Psoas muscle (tissue), 8 donors: ENCODE data around the gene MT1E. TPM values are rescaled to one million over a fixed set of nuclear protein-coding genes. Genes with fewer than 3 reads are reported as not detected.

ENCODE experiments used
- ATAC-seq, 4 donors: fragments of 200-7000 bp; cut with Tn5 transposase; one replicate each; pipeline ENCODE4 v1.9.1; 2020; ENCODE audit warnings: moderate library complexity in 3 of 4, mild to moderate bottlenecking in 2 of 4
- DNase-seq, 2 donors: peaks; one replicate each; pipeline ENCODE4 v3.0.0-alpha.2; 2020
- H3K27ac ChIP-seq: fragments of 200-600 bp; one replicate; pipeline ENCODE4 v1.8.0; 2022
- H3K27me3 ChIP-seq, 3 donors: fragments of 200-600 bp in 1 of 3; one replicate each; pipeline versions ENCODE4 v1.6.1 to v1.8.0; 2013 to 2022; ENCODE audit warnings: low read length in 2 of 3, mild to moderate bottlenecking in 2 of 3, moderate library complexity in 1 of 3; ENCODE audit not compliant: insufficient read depth in 3 of 3
- H3K36me3 ChIP-seq, 2 donors: fragments of 200-600 bp in 1 of 2; one replicate each; pipeline versions ENCODE4 v1.6.1 to v1.8.0; 2013 to 2022; ENCODE audit warnings: low read depth in 1 of 2, mild to moderate bottlenecking in 1 of 2, moderate library complexity in 1 of 2; ENCODE audit not compliant: insufficient read depth in 1 of 2
- H3K4me1 ChIP-seq: fragments of 200-600 bp; one replicate; pipeline ENCODE4 v1.8.0; 2022
- H3K4me3 ChIP-seq: fragments of 200-600 bp; one replicate; pipeline ENCODE4 v1.8.0; 2022; ENCODE audit warnings: mild to moderate bottlenecking
- H3K9me3 ChIP-seq: fragments of 200-600 bp; one replicate; pipeline ENCODE4 v1.8.0; 2022
- WGBS, 3 donors: extraction: QIAGEN DNeasy Blood & Tissue Kit; methylation state at CpG; one replicate each; pipeline versions ENCODE4 v1.1.6 to v1.1.7; 2013; 5-methylcytosine and 5-hydroxymethylcytosine counted together
- intact Hi-C, 2 donors: fragments of 100-400 bp; cut with DNase I; formaldehyde crosslinking; loops; one replicate each; pipeline versions ENCODE4 v1.11.0 to v1.14.2; 2022
- polyA plus RNA-seq, 3 donors: library from polyadenylated mRNA; stranded (reverse); fragments of 200-250 nt; gene quantifications; one replicate each; pipeline ENCODE4 v1.2.3, GENCODE V29; 2013
- total RNA-seq, 4 donors: library from RNA; stranded (reverse); fragmentation: NEBNext Ultra II Directional in 2 of 4; extraction: Animal tissue kit (Norgen Biotek cat#: 25700) in 2 of 4; gene quantifications; one replicate each; pipeline versions ENCODE4 v1.2.1 to v1.2.4, GENCODE V29; 2021 to 2023
- TF ChIP-seq, protein P1 (sequence below): fragments of 200-600 bp; IDR thresholded peaks from one replicate; pipeline ENCODE4 v1.8.0; 2022; ENCODE audit warnings: antibody characterized with exemption
- donor health status: healthy with polysubstance abuse.
- donor health status: DM: no; HTN: no; CAD: no; lungs with moderate emphysema.
- donor health status: Bipolar disorder and iron deficiency.
- donor health status: healthy.
- donor health status: DM: yes; HTN: yes; CAD: no.
- donor health status: DM: no; HTN: no; CAD: no.
- donor health status: DM: no; HTN: no; CAD: no.
- donor health status: DM: yes; HTN: yes; CAD: no.

MT1E gene
- total and polyA plus RNA-seq, 7 donors: 44.1 to 669 (median 452) TPM

DNA sequence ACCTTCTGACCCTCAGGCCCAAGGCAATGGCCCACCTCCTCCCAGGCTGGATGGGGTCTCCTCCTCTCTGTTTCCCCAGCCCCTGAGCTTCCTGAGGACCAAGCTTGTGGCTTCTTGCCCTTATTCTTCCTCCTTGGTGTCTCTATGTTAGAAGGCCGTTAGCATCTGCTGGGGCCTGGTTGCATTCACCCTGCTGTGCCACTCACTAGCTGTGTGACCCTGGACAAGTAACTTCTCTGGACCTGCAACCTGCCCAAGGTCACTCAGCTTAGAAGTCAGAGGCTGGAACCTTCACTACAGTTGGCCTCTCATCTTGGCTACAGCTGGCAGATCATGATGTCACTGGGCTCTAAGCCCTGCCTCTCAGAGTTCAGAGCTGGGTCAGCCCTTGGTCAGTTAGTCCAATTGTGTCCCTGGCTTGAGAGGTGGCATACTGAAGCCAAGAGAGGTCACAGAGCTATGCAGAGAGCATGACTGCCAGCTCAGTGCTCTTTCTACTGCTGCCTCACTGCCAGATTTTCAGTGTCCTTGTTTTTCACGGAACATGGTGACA lies 14.2 kb upstream of the MT1E start:
- Histone ChIP-seq H3K9me3 (no peaks in the 10 kb centered on the region), H3K27ac (peak overlapping the region; percentile 99), H3K4me3 (peak overlapping the region; percentile 89), H3K4me1 (peaks cover 43% of the 10 kb centered on the region), H3K36me3 (no peaks in the 10 kb centered on the region), H3K27me3 (no peaks in the 10 kb centered on the region)
- intact Hi-C loops: no loop called here
- peak; percentile 84 to 89 for DNase-seq
- 14 to 17% (median 17%) methylated on average over 2 of the region's 2 CpGs for WGBS, 3 donors
- TF ChIP-seq, protein P1, sequence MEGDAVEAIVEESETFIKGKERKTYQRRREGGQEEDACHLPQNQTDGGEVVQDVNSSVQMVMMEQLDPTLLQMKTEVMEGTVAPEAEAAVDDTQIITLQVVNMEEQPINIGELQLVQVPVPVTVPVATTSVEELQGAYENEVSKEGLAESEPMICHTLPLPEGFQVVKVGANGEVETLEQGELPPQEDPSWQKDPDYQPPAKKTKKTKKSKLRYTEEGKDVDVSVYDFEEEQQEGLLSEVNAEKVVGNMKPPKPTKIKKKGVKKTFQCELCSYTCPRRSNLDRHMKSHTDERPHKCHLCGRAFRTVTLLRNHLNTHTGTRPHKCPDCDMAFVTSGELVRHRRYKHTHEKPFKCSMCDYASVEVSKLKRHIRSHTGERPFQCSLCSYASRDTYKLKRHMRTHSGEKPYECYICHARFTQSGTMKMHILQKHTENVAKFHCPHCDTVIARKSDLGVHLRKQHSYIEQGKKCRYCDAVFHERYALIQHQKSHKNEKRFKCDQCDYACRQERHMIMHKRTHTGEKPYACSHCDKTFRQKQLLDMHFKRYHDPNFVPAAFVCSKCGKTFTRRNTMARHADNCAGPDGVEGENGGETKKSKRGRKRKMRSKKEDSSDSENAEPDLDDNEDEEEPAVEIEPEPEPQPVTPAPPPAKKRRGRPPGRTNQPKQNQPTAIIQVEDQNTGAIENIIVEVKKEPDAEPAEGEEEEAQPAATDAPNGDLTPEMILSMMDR: no peak
- peak; percentile 57 to 62 (median 60) for ATAC-seq

DNA sequence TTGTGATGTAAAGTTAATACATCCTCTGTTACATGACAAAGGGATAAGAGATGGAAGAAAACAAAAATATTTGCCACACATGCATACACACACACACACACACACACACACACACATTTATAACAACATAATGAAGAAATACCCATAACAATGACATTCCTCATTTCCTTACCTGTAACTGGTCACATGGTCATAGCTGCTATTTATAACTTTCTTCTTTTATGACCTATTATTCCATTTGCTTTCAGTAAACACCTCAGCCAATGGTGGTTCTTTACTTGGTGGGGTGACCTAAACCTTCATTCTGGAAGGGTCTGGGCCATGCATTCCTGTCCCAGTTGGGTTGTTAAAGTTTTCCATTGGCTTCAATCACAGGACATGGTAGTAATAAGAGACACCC lies 11.9 kb upstream of the MT1E start:
- Histone ChIP-seq H3K36me3 (no peaks in the 10 kb centered on the region), H3K27ac (no peak overlapping the region), H3K4me1 (peaks cover 35% of the 10 kb centered on the region), H3K4me3 (no peak overlapping the region), H3K9me3 (no peaks in the 10 kb centered on the region), H3K27me3 (no peaks in the 10 kb centered on the region)
- intact Hi-C loops: no loop called here
- DNase-seq (no peak), ATAC-seq (no peak)
- TF ChIP-seq, protein P1: no peak

DNA sequence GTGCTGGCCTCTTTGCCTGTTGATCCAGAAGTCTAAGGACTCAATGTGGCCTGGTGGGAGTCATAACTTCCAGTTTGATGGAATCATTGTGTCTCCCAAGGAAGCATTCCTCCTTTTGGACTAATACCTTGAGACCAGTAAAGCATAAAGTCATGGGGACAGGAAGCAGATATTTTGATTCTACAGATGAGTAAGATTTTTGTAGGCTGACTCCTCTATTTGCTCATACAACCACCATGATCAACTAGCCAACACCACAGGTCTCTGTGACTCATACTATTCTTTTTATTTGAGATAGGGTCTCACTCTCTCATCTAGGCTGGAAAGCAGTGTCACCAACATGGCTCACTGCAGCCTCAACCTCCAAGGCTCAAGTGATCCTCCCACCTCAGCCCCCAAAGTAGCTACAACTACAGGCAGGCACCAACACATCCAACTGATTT lies 11.0 kb upstream of the MT1E start:
- DNase-seq: no peak
- H3K27me3 ChIP-seq: no peaks in the 10 kb centered on the region
- peaks cover 33% of the 10 kb centered on the region for H3K4me1 ChIP-seq
- no peaks in the 10 kb centered on the region for H3K9me3 ChIP-seq
- TF ChIP-seq, protein P1: no peak
- no peak overlapping the region for H3K27ac ChIP-seq
- intact Hi-C loops: no loop called here
- no peak overlapping the region for H3K4me3 ChIP-seq
- no peak for ATAC-seq
- no peaks in the 10 kb centered on the region for H3K36me3 ChIP-seq

DNA sequence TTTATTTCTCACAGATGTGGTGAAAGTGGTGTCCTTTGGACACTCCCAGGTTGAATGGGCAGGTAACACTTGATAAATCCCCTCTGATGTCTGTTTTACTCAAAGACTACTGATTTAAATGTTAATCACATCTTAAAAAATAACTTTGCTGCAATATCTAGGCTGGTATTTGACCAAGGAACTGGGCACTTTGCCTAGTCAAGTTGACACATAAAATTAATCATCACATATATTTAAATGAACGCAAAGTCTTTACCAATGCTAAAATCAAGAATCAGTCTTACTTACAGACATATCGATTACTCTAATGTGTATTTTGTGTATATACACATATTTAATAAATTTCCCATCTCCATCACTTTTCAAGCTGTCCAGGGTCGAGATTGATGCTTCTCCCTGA lies 10.2 kb upstream of the MT1E start:
- H3K27ac ChIP-seq: no peak overlapping the region
- H3K36me3 ChIP-seq: no peaks in the 10 kb centered on the region
- no peaks in the 10 kb centered on the region for H3K27me3 ChIP-seq
- no peak overlapping the region for H3K4me3 ChIP-seq
- WGBS, 3 donors: 94 to 98% (median 98%) methylated on average over 3 of the region's 3 CpGs
- H3K9me3 ChIP-seq: no peaks in the 10 kb centered on the region
- ATAC-seq: no peak
- TF ChIP-seq, protein P1: no peak
- H3K4me1 ChIP-seq: peaks cover 26% of the 10 kb centered on the region
- DNase-seq: no peak
- intact Hi-C loops: no loop called here

DNA sequence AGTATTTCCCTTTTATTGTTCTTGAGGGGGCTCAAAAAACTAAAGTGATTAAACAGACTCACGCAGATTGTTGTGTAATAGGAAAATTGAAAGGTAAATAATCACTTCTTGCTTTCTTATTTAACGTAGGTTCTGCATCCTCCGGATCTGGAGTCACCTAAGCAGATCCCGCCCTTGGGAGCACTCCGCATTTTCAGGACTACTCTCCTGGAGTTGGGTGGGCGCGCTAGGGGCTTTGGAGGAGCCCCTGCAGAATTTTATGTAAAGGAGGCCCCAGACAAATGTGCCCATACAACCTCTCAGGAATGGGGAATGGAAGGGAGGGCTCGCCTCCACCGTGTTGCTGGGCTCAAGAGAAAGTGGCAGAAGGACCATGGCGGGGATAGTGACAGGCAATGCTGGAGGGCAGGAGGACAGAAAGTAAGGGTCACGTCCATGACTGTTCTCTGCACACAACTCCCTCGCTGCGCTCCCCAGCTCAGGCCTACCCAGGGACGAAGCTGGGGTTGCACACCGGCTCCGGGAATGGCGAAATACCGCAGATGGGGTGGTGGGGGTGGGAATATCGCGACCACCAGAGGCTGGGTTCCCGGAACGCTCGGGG lies 8.9 kb upstream of the MT1E start:
- Histone ChIP-seq H3K36me3 (no peaks in the 10 kb centered on the region), H3K4me3 (peak overlapping the region; percentile 64), H3K27ac (peak overlapping the region; percentile 75), H3K4me1 (peaks cover 12% of the 10 kb centered on the region), H3K27me3 (no peaks in the 10 kb centered on the region), H3K9me3 (no peaks in the 10 kb centered on the region)
- ATAC-seq: peak; percentile 4 to 20 (median 11)
- no peak for DNase-seq
- intact Hi-C loops: no loop called here
- 53 to 63% (median 61%) methylated on average over 20 to 23 of the region's 23 CpGs for WGBS, 3 donors
- TF ChIP-seq, protein P1: no peak
